ENCODE results near the gene KCTD1.

The KCTD1 gene

GRCh38 chr18:26422472-26423162, 125.7 kb downstream of the KCTD1 start:
- no peak for DNase-seq

- no peak for DNase-seq
Measured at GRCh38 chr18:26421931-26422330, 126.4 kb downstream of the KCTD1 start.

- DNase-seq = no peak
Measured at GRCh38 chr18:26421503-26421902, 126.8 kb downstream of the KCTD1 start.

GRCh38 chr18:26419746-26420145, 128.6 kb downstream of the KCTD1 start:
- no peak for DNase-seq

GRCh38 chr18:26418225-26418624, 130.1 kb downstream of the KCTD1 start:
- no peak for DNase-seq

GRCh38 chr18:26417190-26417589, 131.2 kb downstream of the KCTD1 start:
- no peak for DNase-seq

- no peak for DNase-seq
Measured at GRCh38 chr18:26416652-26417150, 131.7 kb downstream of the KCTD1 start.

GRCh38 chr18:26415631-26416030, 132.7 kb downstream of the KCTD1 start:
- no peak for DNase-seq

- DNase-seq = no peak
Measured at GRCh38 chr18:26414901-26415440, 133.4 kb downstream of the KCTD1 start.

GRCh38 chr18:26409091-26409490, 139.3 kb downstream of the KCTD1 start:
- DNase-seq = no peak

- DNase-seq = no peak
Measured at GRCh38 chr18:26407736-26408601, 140.4 kb downstream of the KCTD1 start.

- DNase-seq = no peak
Measured at GRCh38 chr18:26406854-26407517, 141.4 kb downstream of the KCTD1 start.

- no peak for DNase-seq
Measured at GRCh38 chr18:26406324-26406723, 142.0 kb downstream of the KCTD1 start.

GRCh38 chr18:26405190-26405801, 143.1 kb downstream of the KCTD1 start:
- no peak for DNase-seq
